SK-N-SH (cell line): ENCODE measurements around the gene HOXB8.

Source experiments
- EP300 ChIP-seq, 2 experiments: IDR thresholded peaks; 2 replicates each; pipeline versions ENCODE4 v1.4.0 to v1.6.1; 2012; ENCODE audit warnings: borderline replicate concordance in 1 of 2, low read depth in 1 of 2, low read length in 1 of 2
- EZH2phosphoT487 ChIP-seq: fragments of 200-600 bp; sonication (generic); IDR thresholded peaks from 2 replicates; pipeline ENCODE4 v1.6.1; 2017; ENCODE audit warnings: low read depth, mixed run types, mild to moderate bottlenecking, antibody characterized with exemption, moderate library complexity, borderline replicate concordance
- MXI1 ChIP-seq: IDR thresholded peaks from 2 replicates; pipeline ENCODE4 v1.6.1; 2012; ENCODE audit warnings: mild to moderate bottlenecking, low read depth, low read length, improper control_type of control experiment
- NFIC ChIP-seq: IDR thresholded peaks from 2 replicates; pipeline ENCODE4 v1.4.0; 2012; ENCODE audit warnings: borderline replicate concordance
- NRF1 ChIP-seq: IDR thresholded peaks from 2 replicates; pipeline ENCODE4 v1.6.1; 2012; ENCODE audit warnings: low read depth, mild to moderate bottlenecking, low read length
- POLR2AphosphoS5 ChIP-seq: IDR thresholded peaks from 2 replicates; pipeline ENCODE4 v1.6.1; 2012; ENCODE audit warnings: low read depth, low read length
- RAD21 ChIP-seq: IDR thresholded peaks from 2 replicates; pipeline ENCODE4 v1.6.1; 2012; ENCODE audit warnings: mild to moderate bottlenecking, low read length
- RXRA ChIP-seq: IDR thresholded peaks from 2 replicates; pipeline ENCODE4 v1.4.0; 2012; ENCODE audit warnings: low read depth, mild to moderate bottlenecking, borderline replicate concordance
- SIN3A ChIP-seq: IDR thresholded peaks from 2 replicates; pipeline ENCODE4 v1.6.1; 2012; ENCODE audit warnings: low read depth, mild to moderate bottlenecking, low read length, moderate library complexity, borderline replicate concordance
- SMC3 ChIP-seq: IDR thresholded peaks from 2 replicates; pipeline ENCODE4 v1.6.1; 2012; ENCODE audit warnings: low read depth, low read length, improper control_type of control experiment
- YY1 ChIP-seq: IDR thresholded peaks from 2 replicates; pipeline ENCODE4 v1.4.0; 2012; ENCODE audit warnings: low read depth, mild to moderate bottlenecking
- TF ChIP-seq, protein P1 (sequence below): fragments of 200-600 bp; sonication (generic); IDR thresholded peaks from 2 replicates; pipeline ENCODE4 v1.6.1; 2017; ENCODE audit warnings: antibody characterized with exemption, mild to moderate bottlenecking, moderate library complexity
- TF ChIP-seq, protein P2 (sequence below): IDR thresholded peaks from 2 replicates; pipeline ENCODE4 v1.4.0; 2012; ENCODE audit warnings: low read depth, borderline replicate concordance
- TF ChIP-seq, protein P3 (sequence below): IDR thresholded peaks from 2 replicates; pipeline ENCODE4 v1.6.1; 2012; ENCODE audit warnings: mild to moderate bottlenecking, low read depth, low read length, moderate library complexity

DNA sequence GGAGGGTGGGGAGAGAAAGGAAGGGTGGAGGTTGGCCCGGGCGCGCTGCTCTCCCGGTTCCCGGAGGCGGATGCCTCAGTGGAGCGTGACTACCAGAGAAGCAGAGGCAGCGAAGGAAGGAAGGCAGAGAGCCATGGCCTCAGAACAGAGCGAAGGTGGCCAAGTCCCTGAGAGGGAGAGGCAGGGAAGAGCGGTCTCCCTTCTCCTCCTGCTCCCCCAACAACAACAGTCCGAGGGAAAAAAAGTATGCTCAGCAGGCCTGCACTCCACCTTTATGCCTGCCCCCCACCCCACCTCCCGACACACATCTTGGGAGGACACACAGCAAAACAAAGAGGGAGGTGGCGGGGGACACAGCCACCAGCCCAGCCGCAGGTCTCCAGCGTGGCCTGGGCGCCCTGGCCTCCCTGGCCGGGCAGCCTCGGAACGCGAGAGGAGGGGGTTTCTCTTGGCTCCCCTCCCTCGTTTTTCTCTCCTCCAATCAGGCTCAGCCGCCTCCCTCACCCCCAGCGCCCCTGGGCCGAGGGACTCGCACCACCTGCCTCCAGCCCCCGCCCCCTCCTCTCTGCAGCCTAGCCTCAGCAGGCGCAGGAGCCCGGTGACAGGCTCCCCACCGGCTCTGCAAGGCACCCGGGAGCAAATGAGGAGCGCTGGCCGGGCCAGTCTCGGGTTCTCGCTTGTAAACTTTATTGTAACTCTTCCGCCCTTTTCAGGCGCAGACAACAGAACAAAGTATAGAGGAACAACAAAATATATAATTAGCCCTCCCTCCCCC lies 3.2 kb downstream of the HOXB8 start:
- TF ChIP-seq, protein P1, sequence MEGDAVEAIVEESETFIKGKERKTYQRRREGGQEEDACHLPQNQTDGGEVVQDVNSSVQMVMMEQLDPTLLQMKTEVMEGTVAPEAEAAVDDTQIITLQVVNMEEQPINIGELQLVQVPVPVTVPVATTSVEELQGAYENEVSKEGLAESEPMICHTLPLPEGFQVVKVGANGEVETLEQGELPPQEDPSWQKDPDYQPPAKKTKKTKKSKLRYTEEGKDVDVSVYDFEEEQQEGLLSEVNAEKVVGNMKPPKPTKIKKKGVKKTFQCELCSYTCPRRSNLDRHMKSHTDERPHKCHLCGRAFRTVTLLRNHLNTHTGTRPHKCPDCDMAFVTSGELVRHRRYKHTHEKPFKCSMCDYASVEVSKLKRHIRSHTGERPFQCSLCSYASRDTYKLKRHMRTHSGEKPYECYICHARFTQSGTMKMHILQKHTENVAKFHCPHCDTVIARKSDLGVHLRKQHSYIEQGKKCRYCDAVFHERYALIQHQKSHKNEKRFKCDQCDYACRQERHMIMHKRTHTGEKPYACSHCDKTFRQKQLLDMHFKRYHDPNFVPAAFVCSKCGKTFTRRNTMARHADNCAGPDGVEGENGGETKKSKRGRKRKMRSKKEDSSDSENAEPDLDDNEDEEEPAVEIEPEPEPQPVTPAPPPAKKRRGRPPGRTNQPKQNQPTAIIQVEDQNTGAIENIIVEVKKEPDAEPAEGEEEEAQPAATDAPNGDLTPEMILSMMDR: no peak
- no peak for TF ChIP-seq SMC3
- no peak for TF ChIP-seq POLR2AphosphoS5
- no peak for TF ChIP-seq EZH2phosphoT487
- TF ChIP-seq, protein P2, sequence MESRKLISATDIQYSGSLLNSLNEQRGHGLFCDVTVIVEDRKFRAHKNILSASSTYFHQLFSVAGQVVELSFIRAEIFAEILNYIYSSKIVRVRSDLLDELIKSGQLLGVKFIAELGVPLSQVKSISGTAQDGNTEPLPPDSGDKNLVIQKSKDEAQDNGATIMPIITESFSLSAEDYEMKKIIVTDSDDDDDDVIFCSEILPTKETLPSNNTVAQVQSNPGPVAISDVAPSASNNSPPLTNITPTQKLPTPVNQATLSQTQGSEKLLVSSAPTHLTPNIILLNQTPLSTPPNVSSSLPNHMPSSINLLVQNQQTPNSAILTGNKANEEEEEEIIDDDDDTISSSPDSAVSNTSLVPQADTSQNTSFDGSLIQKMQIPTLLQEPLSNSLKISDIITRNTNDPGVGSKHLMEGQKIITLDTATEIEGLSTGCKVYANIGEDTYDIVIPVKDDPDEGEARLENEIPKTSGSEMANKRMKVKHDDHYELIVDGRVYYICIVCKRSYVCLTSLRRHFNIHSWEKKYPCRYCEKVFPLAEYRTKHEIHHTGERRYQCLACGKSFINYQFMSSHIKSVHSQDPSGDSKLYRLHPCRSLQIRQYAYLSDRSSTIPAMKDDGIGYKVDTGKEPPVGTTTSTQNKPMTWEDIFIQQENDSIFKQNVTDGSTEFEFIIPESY: no peak
- no peak for TF ChIP-seq RXRA
- TF ChIP-seq NFIC: no peak
- TF ChIP-seq YY1: no peak
- no peak for TF ChIP-seq EP300 (IDR thresholded peaks at IDR 0.05; ENCODE audit: borderline replicate concordance in 1 of 2, low read depth in 1 of 2, low read length in 1 of 2)
- TF ChIP-seq, protein P3, sequence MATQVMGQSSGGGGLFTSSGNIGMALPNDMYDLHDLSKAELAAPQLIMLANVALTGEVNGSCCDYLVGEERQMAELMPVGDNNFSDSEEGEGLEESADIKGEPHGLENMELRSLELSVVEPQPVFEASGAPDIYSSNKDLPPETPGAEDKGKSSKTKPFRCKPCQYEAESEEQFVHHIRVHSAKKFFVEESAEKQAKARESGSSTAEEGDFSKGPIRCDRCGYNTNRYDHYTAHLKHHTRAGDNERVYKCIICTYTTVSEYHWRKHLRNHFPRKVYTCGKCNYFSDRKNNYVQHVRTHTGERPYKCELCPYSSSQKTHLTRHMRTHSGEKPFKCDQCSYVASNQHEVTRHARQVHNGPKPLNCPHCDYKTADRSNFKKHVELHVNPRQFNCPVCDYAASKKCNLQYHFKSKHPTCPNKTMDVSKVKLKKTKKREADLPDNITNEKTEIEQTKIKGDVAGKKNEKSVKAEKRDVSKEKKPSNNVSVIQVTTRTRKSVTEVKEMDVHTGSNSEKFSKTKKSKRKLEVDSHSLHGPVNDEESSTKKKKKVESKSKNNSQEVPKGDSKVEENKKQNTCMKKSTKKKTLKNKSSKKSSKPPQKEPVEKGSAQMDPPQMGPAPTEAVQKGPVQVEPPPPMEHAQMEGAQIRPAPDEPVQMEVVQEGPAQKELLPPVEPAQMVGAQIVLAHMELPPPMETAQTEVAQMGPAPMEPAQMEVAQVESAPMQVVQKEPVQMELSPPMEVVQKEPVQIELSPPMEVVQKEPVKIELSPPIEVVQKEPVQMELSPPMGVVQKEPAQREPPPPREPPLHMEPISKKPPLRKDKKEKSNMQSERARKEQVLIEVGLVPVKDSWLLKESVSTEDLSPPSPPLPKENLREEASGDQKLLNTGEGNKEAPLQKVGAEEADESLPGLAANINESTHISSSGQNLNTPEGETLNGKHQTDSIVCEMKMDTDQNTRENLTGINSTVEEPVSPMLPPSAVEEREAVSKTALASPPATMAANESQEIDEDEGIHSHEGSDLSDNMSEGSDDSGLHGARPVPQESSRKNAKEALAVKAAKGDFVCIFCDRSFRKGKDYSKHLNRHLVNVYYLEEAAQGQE: no peak
- TF ChIP-seq RAD21: no peak
- TF ChIP-seq NRF1: no peak
- TF ChIP-seq SIN3A: no peak
- TF ChIP-seq MXI1: no peak
